Stimulated activated CD4-positive, alpha-beta T cell treated with anti-CD3 and anti-CD28 coated beads, TNF-alpha, amount 100 ng/mL, for 1 hour (primary cell): ENCODE measurements around the gene RNF213.

Experiments used
- DNase-seq, 3 donors: peaks; one replicate each; pipeline ENCODE4 v3.0.0-alpha.2; 2020; ENCODE audit warnings: low read depth in 3 of 3, low spot score in 1 of 3

Gene RNF213

DNA sequence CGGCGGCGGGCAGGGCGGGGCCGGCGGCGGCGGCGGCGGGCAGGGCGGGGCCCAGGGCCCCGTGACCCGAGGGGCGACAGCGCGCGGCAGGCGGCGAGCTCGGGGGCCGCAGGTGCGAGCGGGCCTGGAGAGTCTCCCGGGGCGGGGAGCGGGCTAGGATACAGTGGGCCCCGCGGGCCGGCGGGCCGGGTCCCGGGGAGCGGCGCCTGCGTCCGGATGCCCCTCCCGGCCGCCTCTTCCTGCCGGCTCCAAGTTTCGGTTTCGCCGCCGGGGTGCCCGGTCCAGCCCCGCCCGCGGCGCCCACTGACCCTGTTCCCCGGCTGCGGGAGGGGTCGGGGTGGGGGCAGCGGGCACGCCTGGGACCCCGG, at the start of gene RNF213:
Gene RNF213, plus strand, starts transcription at position 62 of the 368 bp plus-strand sequence. CDS start 2,830 bp downstream, outside the sequence.
- DNase-seq, result no peak

DNA sequence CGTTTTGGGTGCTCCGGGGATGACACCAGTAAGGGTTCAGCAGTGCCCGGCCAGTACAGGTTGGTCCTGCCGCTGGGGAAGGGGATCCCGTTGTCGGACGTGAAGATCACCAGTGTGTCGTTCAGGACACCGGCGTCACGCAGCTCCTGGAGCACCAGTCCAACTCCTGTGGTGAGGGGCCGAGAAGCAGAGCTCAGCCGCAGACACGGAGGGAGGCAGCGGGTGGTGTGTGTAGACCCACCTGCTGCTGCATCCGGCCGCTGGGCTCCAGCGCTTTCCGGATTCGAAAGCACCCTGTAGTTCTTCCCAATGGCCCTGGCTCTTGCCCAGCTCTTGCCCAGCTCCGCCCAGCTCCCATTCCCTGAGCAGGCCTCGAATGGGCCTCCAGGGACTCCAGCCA, 48.5 kb upstream of the RNF213 start:
- no peak for DNase-seq

DNA sequence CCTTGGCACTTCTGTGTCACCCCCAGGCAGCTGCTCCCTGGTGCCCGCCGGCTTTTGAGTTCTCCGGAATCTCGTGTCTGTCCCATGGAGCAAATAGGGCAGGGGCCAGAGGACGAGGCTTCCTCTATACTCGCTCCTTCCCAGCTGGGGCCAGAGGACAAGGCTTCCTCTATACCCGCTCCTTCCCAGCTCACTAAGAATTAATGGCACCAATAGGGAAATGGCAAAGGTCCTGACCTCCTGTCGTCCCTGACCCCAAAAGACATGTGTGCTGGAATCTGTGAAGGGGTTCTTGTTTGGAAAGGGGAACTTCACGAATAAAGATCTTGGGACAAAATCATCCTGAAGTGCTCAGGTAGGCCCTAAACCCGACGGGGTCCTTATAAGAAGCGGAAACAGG, 48.1 kb upstream of the RNF213 start:
- DNase-seq, result no peak

DNA sequence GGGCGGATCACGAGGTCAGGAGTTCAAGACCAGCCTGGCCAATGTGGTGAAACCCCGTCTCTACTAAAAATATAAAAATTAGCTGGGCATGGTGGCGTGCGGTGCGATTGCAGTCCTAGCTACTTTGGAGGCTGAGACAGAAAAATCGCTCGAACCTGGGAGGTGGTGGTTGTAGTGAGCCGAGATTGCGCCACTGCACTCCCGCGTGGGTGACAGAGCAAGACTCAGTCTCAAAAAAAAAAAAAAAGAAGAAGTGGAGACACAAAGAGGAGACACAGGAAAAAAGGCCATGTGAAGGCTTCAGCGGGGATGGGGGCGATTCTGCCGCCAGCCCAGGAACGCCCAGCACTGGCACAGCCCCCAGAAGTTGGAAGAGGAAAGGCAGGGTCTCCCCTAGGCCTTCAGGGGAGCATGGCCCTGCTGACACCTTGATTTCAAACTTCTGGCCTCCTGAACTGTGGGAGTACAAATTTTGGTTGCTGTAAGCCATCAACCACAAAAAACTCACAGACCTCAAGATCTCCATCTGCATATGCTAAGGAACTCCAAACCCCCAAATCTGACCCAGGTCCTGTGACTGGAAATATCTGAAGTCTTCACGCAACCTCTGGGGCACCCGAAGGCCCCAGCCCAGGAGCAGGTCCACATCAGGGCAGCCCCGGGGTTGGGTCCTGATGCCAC, 47.5 kb upstream of the RNF213 start:
- no peak for DNase-seq

DNA sequence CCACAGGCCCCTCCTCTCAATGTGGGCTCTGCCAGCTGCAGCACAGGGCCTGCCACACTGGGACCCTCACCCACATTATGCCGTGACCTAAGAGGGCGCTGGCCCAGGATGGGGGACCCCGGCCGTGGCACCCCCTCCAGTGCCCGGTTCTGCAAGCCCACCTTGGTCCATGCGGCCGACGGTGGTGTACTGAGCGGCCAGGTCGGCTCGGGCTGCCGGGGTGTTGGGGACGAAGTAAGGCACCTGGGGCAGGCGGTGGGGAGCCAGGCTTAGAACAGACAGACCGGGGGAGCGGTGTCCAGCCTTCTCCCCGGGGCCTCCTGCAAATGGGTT, 47.0 kb upstream of the RNF213 start:
- no peak for DNase-seq

DNA sequence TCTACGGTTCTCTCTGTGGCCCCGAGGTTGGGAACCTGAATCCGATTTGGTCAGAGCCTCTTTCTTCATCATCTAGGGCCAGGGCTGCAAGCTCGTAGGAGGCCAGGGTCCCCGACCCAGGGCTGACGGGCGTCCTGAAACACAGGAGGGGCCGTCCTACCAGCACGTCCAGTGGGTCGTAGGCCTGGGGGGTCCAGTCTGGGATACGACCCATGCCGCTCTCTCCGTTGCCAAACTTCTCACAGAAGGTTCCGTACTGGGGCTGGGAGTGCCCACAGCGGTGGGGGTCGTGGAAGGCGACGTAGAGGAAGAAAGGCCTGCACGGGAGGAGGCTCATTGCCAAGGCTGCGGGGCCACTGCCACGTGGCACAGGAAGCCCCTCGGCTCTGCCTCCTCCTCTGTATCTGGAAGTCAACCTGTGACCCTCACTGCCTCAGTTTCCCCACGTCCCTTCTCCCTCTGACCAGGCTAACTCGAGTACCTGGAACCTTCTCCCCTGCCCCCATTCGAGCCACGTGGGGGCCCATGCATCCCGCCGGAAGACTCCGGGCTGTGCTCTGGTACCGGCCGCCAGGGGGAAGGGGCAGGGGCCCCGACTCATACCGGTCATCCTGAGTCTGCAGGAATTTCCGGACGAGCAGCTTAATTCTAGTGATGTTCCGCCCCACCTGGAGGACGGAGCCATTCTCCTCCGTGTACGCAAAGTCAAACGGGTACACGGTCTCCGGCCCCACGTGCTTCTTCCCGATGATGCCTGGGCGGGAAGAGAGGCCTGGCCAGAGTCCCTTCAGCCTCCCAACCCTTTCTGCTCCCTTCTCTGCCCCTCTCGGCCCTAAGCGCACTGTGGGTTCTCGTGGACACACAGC, 46.4 kb upstream of the RNF213 start:
- no peak for DNase-seq

DNA sequence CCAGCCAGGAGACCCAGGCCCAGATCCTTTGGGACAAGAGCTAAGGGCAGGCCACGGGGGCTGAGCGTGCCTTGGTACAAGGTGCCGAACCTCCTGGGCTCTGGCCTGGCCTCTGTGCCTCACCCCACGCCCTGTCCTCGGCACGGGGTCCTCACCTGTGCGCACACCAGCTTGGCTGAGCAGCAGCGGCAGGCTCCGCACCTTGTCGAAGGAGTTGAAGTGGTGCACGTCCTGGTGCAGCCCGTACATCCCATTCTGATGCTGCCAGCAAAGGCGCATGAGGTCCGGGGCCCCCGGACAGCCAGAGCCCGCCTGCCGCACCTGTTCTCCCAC, 45.8 kb upstream of the RNF213 start:
- DNase-seq, result no peak

DNA sequence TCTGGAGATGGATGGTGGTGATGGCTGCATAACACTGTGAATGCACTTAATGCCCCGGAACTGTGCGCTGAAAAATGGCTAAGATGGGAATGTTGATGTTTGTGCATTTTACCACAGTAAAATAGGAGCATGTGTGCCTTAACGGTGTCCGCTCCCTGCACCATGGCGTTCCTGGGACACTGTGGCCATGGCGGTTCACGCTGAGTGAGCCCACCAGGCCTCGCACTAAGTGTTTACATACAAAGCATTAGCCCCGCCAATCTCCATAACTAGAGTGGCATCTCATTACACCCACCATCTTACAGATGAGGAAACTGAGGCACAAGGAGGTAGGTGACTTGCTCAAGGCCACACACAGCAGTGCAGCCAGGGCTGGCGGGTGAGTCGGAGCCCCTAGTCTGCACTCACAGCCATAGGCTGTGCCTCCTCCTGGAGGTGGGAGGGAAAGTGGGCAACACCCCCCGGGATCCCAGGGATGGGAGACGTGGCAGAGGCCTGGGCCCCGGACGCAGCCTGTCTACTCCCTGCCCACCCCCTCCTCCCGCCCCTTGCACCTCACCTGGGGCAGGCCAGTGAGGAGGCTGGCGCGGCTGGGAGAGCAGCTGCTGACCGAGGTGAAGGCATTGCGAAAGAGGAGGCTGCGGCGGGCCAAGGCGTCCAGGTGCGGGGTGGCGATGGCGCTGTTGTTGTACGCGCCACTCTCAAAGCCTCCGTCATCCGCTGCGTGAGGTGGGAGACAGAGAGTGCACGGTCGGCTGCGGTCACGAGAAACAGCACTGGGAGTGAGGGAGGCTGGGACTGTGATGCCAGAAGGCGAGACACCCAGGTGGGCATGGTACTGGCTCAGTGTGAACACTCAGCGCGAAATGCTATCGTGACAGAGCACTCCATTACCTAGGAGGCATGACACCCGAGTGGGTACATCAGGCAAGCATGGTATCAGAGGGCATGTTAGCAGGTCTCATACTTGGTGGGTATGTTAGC, 43.9 kb upstream of the RNF213 start:
- DNase-seq, result no peak

DNA sequence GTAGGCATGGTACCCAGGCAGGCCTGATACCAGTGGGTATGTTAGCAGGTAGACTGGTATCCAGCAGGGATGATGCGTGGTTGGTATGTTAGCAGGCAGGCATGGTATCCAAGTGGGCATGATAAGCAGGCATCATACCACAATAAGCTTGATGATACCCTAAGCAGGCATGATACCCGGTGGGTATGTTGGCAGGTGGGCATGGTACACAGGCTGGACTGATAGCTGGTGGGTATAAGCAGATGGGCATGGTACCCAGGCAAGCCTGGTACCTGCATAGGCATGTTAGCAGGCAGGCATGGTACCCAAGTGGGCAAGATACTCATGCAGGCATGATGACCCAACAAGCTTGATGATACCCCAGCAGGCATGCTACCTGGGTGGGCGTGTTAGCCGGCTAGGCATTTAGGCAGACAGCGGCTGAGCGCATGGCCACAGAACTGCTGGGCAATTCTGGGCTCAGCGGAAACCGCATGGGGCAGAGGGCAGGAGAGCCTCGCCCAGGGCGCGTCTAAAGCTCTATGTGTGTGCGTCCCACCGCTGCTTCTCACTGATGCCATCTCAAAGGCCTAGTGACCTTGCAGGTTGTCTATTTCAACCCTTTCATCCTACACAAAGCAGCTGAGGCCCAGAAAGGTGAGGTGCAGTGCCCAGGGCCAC, 42.8 kb upstream of the RNF213 start:
- no peak for DNase-seq

DNA sequence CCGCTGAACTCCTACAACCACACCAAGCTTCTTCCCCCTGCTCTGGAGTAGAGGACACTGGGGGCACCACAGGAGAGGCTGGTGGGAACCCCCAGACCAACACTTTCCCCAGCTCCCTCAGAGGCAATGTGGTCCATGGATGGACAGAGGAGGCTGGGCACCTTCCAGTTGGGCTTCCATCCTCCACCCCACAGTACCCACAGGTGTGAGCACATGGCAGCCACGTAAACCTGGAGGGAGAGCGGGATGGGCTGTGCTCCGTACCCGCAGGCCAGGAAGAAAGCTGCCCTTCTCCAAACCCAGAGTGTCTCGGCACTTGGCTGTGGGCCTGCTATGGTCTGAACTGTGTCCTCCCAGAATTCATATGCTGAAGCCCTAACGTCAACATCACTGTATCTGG, 42.3 kb upstream of the RNF213 start:
- DNase-seq, result no peak

DNA sequence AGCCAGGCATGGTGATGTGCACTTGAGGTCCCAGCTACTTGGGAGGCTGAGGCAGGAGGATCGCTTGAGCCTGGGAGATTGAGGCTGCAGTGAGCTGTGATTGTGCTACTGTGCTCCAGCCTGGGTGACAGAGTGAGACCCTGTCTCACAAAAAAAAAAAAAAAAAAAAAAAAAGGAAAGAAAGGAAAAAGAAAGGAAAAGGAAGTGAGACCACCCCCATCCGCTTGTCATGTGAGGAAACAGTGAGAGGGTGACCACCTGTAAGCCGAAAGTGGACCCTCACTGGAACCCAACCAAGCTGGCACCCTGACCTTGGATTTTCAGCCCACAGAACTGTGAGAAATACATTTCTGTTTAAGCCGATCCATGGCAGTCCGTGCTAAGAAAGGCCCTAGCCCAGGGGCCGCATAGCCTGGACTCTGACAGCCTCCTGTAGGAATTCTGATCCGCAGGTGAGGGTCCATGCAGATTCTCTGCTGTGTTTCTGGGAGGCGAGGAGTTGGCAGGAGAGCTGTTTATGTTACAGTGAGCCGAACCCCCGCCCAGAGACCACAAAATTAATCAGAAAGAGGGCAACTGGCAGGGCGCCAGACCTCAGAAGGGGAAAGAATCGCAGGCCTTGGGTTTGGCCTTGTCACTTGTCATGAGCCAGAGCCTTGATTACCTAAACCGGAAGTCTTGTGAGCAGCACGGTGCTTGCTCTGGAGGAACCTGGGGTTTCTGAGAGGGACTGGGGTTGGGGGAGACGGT, 41.5 kb upstream of the RNF213 start:
- DNase-seq, result peak; percentile 85 to 87 (median 86)

DNA sequence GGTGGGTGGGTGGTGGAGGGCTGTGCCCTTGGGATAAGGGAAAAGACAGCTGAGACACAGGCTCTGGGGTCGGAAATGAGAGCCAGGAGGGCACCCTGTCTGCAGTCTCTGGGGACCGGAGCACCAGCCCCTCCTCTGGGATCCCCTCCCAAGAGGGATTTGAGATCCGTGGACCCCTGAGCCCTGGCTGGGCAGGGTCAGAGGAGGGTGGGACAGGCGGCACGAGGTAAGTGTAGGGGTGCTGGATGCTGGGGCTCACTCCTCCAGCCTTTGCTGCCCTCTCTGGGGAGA, 40.9 kb upstream of the RNF213 start:
- no peak for DNase-seq

DNA sequence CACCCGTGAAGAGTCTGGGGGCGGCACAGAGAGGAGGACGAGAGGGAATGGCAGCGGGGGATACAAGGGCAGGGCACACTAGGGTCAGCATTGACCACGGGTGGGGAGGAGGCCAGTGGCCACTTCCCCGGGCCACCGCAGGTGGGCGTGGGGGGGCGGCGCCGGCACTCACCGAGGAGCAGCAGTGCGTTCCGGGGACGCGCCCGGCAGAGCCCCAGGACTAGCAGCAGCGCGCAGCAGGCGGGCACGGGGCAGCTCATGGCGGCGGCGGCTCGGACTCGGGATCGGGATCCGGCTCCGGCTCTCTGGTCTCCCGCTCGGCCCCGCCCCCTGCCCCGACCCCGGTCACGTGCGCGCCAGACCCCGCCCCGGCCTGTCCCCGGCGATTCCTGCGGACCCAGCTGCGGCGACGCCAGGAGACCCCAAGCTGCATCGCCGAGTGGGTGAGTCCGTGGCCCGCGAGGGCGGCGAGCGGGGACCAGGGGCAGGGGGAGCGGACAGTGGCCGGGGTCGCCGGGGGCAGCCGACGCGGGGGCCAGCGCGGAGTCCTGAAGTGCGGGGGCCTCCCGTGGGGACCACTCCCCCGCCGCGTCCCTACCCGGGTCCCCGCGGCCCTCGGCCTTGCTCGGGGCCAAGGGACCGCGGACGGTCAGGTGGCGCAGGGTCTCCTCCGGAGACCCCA, 40.5 kb upstream of the RNF213 start, which contains the start of the genes SGSH and SLC26A11:
Gene SGSH, minus strand, starts transcription at position 280 of the 682 bp plus-strand sequence. Its CDS starts 20 bp downstream, at position 260.
Gene SLC26A11, plus strand, starts transcription at position 374 of the 682 bp plus-strand sequence. CDS start 1,134 bp downstream, outside the sequence.
- peak; percentile 13 to 51 (median 13) for DNase-seq

DNA sequence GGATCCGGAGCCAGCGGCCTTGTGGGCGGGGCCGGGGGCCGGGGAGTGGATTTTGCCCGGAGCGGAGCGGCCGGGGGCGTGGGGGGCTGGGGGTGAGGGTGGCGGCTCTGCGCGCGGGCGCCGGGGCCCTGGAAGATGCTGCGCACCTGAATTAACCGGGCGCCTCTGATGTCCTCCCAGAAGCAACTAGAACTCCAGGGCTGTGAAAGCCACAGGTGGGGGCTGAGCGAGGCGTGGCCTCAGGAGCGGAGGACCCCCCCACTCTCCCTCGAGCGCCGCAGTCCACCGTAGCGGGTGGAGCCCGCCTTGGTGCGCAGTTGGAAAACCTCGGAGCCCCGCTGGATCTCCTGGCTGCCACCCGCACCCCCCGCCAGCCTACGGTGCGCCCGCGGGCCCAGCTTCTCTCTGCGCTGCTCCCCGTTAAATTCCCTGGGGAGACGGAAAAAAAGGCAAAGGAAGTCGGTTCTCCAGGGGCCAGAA, 39.9 kb upstream of the RNF213 start:
- no peak for DNase-seq

DNA sequence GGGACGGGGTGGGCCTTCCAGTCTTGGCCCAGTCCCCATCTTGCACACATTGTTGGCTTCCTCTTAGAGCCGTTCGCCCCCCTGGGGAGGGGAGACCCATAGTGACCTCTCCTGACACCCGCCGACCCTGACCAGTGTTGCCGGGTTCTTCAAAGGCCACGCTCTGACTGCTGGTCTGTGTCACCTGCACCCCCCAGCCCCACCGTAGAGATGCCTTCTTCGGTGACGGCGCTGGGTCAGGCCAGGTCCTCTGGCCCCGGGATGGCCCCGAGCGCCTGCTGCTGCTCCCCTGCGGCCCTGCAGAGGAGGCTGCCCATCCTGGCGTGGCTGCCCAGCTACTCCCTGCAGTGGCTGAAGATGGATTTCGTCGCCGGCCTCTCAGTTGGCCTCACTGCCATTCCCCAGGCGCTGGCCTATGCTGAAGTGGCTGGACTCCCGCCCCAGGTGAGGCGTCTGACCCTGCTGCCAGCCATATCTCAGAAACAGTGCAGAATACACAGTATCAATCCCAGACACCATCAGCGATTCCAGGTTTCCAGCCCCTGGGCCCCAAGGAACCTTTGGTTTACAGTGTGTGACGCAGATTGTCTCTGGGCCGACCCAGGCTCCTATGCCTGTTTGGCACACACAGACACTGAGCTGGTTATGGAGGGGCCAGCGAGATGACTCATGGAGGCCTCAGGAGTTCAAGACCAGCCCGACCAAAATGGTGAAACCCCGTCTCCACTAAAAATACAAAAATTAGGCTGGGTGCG, 39.1 kb upstream of the RNF213 start:
- no peak for DNase-seq

DNA sequence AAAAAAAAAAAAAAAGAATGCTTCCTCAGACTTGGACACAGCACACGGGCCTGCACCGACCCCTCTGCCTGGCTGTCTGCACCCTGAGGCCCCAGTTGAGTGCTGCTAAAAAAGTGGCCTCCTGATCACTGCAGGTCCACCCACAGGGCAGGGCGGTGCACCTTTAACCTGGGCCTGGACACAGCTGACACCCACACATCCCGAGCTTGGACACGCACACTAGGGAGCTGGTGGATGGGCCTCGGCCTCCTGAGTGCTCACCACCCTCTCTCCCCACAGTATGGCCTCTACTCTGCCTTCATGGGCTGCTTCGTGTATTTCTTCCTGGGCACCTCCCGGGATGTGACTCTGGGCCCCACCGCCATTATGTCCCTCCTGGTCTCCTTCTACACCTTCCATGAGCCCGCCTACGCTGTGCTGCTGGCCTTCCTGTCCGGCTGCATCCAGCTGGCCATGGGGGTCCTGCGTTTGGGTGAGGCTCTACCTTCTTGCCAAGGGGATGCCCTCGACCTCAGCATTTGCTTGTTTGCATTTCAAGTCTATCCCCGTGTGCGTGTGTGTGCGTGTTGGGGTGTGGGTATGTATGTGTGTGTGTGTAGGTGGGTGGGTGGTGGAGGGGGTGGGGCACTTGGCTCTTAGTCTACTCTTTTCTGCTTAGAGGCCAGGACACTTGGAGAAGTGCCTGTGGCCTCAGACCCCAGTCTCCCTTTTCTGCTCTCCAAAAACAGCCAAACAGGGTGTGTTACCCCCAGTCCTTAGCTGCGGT, 38.1 kb upstream of the RNF213 start:
- DNase-seq, result no peak

DNA sequence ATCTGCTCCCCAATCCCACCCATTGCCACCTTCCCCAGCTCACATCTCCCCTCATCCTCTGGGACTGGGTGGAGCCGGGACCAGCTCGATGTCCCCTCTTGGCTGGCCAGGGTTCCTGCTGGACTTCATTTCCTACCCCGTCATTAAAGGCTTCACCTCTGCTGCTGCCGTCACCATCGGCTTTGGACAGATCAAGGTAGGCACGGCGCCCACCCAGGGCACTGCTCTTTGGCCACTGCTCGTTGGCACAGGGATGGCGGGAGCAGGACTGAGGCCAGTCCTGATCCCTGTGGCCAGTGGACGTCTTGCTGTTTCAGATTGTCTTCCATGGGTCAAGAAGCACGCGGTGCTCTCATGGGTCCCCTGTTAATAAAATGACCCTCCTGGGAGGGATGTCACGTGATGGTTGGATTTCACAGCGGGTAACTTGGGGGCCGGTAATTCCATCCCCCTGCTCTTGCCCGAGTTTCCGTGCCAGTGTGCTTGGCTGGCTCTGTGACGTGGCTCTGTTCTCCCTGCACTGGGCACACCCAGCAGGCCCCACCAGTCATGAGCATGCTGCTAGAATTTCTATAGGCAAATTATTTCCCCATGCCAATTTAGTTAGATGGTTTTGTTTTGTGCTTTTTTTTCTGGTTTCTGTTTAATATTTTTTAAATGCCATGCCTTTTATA, 37.4 kb upstream of the RNF213 start:
- DNase-seq, result no peak
